ENCODE measurements around the gene PCMT1. TPM values are rescaled to one million over a fixed set of nuclear protein-coding genes. Genes with fewer than 3 reads are reported as not detected.

PCMT1 gene
- total and polyA plus RNA-seq, 2 of the 4 experiments (the other 2 are of a cell fraction), result 101 to 109 TPM

- BruUV-seq (replicated peaks), result no TSS peak
- Histone ChIP-seq H2AK5ac (ENCODE audit: low read depth, low read length) (no peak overlapping the region), H2BK20ac (ENCODE audit: low read depth, low read length) (no peak overlapping the region), H4K8ac (ENCODE audit: low read depth in 2 of 2, low read length in 2 of 2) (no peak overlapping the region), H3K36me3 (ENCODE audit: control insufficient read depth, insufficient read depth, low read length) (peaks cover 8% of the 10 kb centered on the region), H3K4me2 (ENCODE audit: low read depth, low read length) (peak overlapping the region; percentile 62), H4K5ac (ENCODE audit: low read depth, low read length) (no peak overlapping the region), H3K4me3 (ENCODE audit: insufficient read depth, low read depth, low read length) (no peak overlapping the region), H3K9ac (ENCODE audit: low read depth, low read length) (no peak overlapping the region), H3K27ac (ENCODE audit: insufficient read depth, low read length) (no peak overlapping the region), H3K9me3 (ENCODE audit: control insufficient read depth, insufficient read depth, low read length) (no peaks in the 10 kb centered on the region), H3K4ac (ENCODE audit: low read depth, low read length) (no peak overlapping the region), H3K14ac (replicated peaks; ENCODE audit: low read depth, low read length) (no peak overlapping the region), H2BK120ac (ENCODE audit: low read depth, low read length) (no peak overlapping the region), H2BK15ac (ENCODE audit: low read depth, low read length) (no peak overlapping the region), H3K9me1 (ENCODE audit: insufficient read depth, low read length) (peaks cover 9% of the 10 kb centered on the region; the same call in 1 of the 2 replicates), H2BK5ac (ENCODE audit: low read depth, low read length, poor library complexity, severe bottlenecking) (no peak overlapping the region), H3K23ac (ENCODE audit: low read depth, low read length) (no peak overlapping the region), H3K27me3 (ENCODE audit: control insufficient read depth, insufficient read depth, low read length) (no peaks in the 10 kb centered on the region), H4K91ac (ENCODE audit: insufficient read depth, low read depth, low read length) (no peak overlapping the region), H3K18ac (ENCODE audit: low read depth, low read length) (no peak overlapping the region), H2AFZ (replicated peaks; ENCODE audit: low read length, poor library complexity) (no peak overlapping the region), H2AK9ac (replicated peaks; ENCODE audit: low read depth, low read length, poor library complexity) (no peak overlapping the region), H3K4me1 (ENCODE audit: control insufficient read depth, insufficient read depth, low read length) (peaks cover 3% of the 10 kb centered on the region; the same call in 1 of the 2 replicates), H3K56ac (ENCODE audit: extremely low read depth, insufficient read depth, low read length) (no peak overlapping the region), H3K79me1 (ENCODE audit: low read depth in 1 of 2, low read length in 2 of 2) (peaks cover 22 to 61% of the 10 kb centered on the region in 2 experiments), H4K20me1 (ENCODE audit: insufficient read depth, low read length) (peaks cover 55% of the 10 kb centered on the region)
- intact Hi-C loops (cut with micrococcal nuclease) (no loop called here), in situ Hi-C loops (cut with MboI; ENCODE audit: low sequenced_read_pairs) (no loop called here), dilution Hi-C loops (cut with HindIII; ENCODE audit: low sequenced_read_pairs, unreplicated experiment) (no loop called here)
- ATAC-seq (ENCODE audit: low read depth) (peak; percentile 60), DNase-seq (peak; percentile 52)
- ChIA-PET POLR2A (ENCODE audit: unreplicated experiment) (interaction anchor here (0.6 kb wide), 1 partner anchor 14 kb away, joined by 4 read pairs; no protein-coding TSS in a partner anchor), CTCF (no interaction called here)
- 80% methylated on average over 1 of the region's 7 CpGs; no CpG with 5 or more reads in 1 of the 2 experiments for whole genome bisulfite sequencing, 2 experiments (ENCODE audit: extremely low coverage in 2 of 2, insufficient read length in 1 of 2)
- no peak for TF ChIP-seq SMC3 (IDR thresholded peaks at IDR 0.05; ENCODE audit: low read depth, low read length)
- no peak for TF ChIP-seq BHLHE40 (IDR thresholded peaks at IDR 0.05; ENCODE audit: low read depth, low read length)
- no peak for TF ChIP-seq ELK1 (IDR thresholded peaks at IDR 0.05; ENCODE audit: borderline replicate concordance, low read depth, low read length)
- no peak for TF ChIP-seq MAZ (IDR thresholded peaks at IDR 0.05; ENCODE audit: borderline replicate concordance, low read depth, low read length)
- TF ChIP-seq FOS (IDR thresholded peaks at IDR 0.05; ENCODE audit: low read depth, low read length), result no peak
- no peak for TF ChIP-seq RAD21 (IDR thresholded peaks at IDR 0.05; ENCODE audit: low read length)
- TF ChIP-seq POLR2A (IDR thresholded peaks at IDR 0.05; ENCODE audit: low read depth, low read length), result no peak
- TF ChIP-seq RFX5 (IDR thresholded peaks at IDR 0.05; ENCODE audit: low read depth, low read length), result no peak
- no peak for TF ChIP-seq NFE2L2 (IDR thresholded peaks at IDR 0.05; ENCODE audit: low read depth, low read length)
- TF ChIP-seq CHD1 (IDR thresholded peaks at IDR 0.05; ENCODE audit: low read depth, low read length), result no peak
- TF ChIP-seq MXI1 (IDR thresholded peaks at IDR 0.05; ENCODE audit: borderline replicate concordance, low read depth, low read length), result no peak
- TF ChIP-seq USF2 (IDR thresholded peaks at IDR 0.05; ENCODE audit: low read depth, low read length), result no peak
Observed at GRCh38 chr6:149701714-149702113, 47.8 kb upstream of the PCMT1 start.
